GM21723 (cell line): Measurements from ENCODE around the gene KBTBD4.
A peak's percentile ranks its signal among the peaks of the same experiment; 100 is the strongest.
"Not testable (repeated sequence)": the region's sequence is repeated elsewhere in the genome, so short reads cannot be mapped to it uniquely, and the experiment has no call there.

Experiments used
- ATAC-seq: cut with Tn5 transposase; IDR thresholded peaks from one replicate; pipeline ENCODE4 v1.9.1; 2021; ENCODE audit warnings: mild to moderate bottlenecking, moderate library complexity; ENCODE audit not compliant: unreplicated experiment

Gene KBTBD4

GRCh38 chr11:47562393-47562792 lies 16.4 kb downstream of the KBTBD4 start:
- ATAC-seq: not testable (repeated sequence)

- ATAC-seq: no peak
Measured at GRCh38 chr11:47560426-47560825, 18.3 kb downstream of the KBTBD4 start.

GRCh38 chr11:47558695-47559094 lies 20.1 kb downstream of the KBTBD4 start:
- ATAC-seq: no peak

DNA sequence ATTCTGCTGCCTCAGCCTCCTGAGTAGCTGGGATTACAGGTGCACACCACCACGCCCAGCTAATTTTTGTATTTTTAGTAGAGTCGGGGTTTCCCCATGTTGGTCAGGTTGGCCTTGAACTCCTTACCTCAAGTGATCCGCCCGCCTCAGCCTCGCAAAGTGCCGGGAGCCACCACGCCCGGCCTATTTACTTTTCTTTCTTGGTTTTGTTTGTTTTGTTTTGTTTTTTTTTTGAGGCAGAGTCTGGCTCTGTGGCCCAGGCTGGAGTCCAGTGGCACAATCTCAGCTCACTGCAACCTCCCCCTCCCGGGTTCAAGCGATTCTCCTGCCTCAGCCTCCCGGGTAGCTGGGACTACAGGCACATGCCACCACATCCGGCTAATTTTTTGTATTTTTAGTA lies 21.8 kb downstream of the KBTBD4 start:
- not testable (repeated sequence) for ATAC-seq

- ATAC-seq: peak; percentile 26
Measured at GRCh38 chr11:47553406-47553743, 25.4 kb downstream of the KBTBD4 start.

DNA sequence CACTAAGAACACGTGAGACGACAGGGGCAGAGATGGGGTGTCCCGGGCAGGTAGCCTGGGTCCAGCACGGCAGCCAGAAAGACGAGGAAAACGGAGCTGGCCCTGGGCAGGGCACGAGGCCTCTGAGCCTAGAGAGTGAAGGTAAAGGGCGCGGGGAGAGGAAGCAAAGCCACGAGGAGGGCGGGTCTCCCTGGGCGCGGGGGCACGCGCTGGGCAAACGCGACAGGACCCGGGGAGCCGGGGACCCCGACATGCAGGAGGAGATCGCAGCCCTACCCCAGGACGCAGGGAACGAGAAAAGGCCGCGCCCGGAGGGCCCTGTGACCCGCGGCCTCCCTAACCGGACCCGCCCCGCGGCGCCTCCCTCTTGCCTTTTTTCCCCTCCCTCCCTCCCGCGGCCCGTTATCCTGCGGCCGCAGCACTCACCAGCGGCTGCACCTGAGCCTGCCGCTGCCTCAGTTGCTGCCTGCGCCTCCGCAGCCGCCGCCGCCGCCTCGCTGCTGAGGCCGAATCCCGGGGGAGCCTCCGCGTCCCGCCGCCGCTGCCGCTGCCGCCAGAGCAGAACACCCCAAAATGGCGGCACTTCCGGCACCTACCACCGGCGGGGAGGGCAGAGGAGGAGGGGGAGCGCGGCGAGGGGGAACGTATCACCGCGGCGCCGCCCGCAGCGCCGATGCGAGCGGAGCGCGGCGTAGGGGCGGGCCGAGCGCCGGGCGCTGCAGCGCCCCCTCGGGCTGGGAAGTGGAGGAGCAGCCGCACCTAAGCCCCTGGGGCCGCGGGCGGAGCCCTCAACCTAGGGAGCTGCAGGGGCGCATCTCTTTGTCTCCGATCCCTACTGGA lies 26.0 kb downstream of the KBTBD4 start, which contains the start of gene CELF1:
TSS of gene CELF1 (minus strand) at position 567 of the 840 bp plus-strand sequence. CDS start 53,609 bp downstream, outside the sequence.
- ATAC-seq: peak; percentile 91

DNA sequence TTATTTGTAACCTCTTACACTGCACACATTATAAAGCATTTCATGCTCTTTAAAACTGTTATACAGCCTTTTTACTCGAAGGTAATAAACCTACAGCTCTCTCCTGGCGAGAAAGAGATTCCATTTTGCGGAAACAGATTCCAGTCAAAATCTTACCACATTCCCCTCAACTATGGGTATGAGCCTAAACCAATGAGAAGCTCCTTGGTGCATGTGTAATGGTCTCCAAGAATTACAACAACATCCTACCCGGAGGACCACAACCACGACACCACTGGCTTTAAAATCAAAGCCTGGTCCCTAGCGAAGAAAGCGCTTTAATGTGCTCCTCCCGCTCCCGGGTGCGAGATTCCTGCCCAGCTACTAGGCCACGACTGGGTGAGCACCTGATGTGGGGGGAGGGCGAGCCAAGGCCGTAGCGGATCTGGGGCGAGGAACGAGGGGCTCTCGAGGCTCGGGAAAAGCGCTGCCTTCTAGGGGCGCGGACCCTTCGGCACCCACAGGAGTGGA lies 26.7 kb downstream of the KBTBD4 start:
- peak; percentile 10 for ATAC-seq

- no peak for ATAC-seq
Measured at GRCh38 chr11:47551086-47551485, 27.7 kb downstream of the KBTBD4 start.

GRCh38 chr11:47550288-47551047 lies 28.3 kb downstream of the KBTBD4 start:
- no peak for ATAC-seq

DNA sequence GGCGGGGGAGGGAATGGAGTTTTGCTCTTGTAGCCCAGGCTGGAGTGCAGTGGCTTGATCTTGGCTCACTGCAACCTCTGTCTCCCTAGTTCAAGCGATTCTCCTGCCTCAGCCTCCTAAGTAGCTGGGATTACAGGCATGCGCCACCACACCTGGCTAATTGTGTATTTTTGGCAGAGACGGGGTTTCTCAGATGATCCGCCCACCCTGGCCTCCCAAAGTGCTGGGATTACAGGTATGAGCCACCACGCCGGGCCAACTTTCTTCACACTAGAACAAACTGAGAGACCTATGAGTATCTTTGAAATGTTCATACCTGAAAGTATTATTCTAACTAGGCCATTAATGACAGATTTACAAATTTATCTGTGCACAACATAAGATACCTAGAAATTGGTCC lies 32.5 kb downstream of the KBTBD4 start:
- not testable (repeated sequence) for ATAC-seq

GRCh38 chr11:47545298-47545697 lies 33.5 kb downstream of the KBTBD4 start:
- ATAC-seq: no peak

- ATAC-seq: no peak
Measured at GRCh38 chr11:47541070-47541469, 37.7 kb downstream of the KBTBD4 start.

- ATAC-seq: no peak
Measured at GRCh38 chr11:47539681-47540039, 39.1 kb downstream of the KBTBD4 start.

- no peak for ATAC-seq
Measured at GRCh38 chr11:47538741-47539565, 39.8 kb downstream of the KBTBD4 start.

- ATAC-seq: no peak
Measured at GRCh38 chr11:47536915-47537314, 41.9 kb downstream of the KBTBD4 start.

- no peak for ATAC-seq
Measured at GRCh38 chr11:47534704-47535251, 44.0 kb downstream of the KBTBD4 start.

- ATAC-seq: no peak
Measured at GRCh38 chr11:47533690-47534151, 45.0 kb downstream of the KBTBD4 start.

DNA sequence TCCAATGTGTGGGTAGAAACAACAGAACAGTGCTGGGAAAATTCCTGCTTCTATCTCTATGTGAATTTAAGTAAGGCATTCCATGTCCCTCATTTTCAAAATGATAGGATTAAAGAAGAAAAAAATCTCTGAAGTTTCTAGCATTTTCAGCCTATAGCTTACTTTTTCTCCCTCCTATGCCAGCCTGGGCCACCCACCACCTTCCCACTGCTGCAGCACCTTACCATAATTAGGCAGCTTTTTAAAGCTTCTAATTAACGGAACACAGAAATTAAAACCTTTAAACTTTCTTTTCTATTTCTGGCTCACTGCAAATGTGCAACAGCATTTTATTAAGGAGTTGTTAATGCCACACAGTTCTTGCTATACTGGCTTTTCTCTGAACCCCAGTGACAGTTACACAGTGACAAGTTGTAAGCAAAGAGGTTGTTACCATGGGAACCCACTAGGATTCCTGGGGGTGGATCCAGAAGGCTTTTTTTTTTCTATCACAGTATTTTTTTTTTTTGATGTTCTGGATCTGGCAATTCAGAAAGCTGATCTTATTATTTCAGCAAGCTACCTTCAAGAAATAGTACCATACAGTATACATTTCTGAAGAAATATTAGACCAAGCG lies 46.1 kb downstream of the KBTBD4 start:
- no peak for ATAC-seq

GRCh38 chr11:47531666-47532065 lies 47.1 kb downstream of the KBTBD4 start:
- no peak for ATAC-seq

DNA sequence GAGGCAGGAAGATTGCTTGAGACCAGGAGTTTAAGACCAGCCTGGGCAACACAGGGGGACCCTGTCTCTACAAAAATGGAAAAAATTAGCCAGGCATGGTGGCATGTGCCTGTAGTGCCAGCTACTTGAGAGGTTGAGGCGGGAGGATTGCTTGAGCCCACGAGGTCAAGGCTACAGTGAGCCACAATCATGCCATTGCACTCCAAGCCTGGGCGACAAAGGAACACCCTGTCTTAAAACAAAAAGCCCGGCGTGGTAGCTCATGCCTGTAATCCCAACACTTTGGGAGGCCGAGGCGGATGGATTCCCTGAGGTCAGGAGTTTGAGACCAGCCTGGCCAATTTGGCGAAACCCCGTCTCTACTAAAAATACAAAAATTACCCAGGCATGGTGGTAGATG lies 48.0 kb downstream of the KBTBD4 start:
- not testable (repeated sequence) for ATAC-seq
